ENCODE data around the gene GCFC2.
"Not testable (repeated sequence)": the region's sequence is repeated elsewhere in the genome, so short reads cannot be mapped to it uniquely, and the experiment has no call there.

The GCFC2 gene

GRCh38 chr2:75710577-75711253, at the start of gene GCFC2:
GCFC2 (minus strand) TSS chr2:75710915; CDS start chr2:75710855, 60 bp downstream.
- DNase-seq: peak; percentile 70 to 77

GRCh38 chr2:75752828-75753227, 42.1 kb upstream of the GCFC2 start:
- no peak for DNase-seq

- DNase-seq: no peak
Observed at GRCh38 chr2:75751824-75752468, 41.2 kb upstream of the GCFC2 start.

- no peak for DNase-seq
Observed at GRCh38 chr2:75751360-75751759, 40.6 kb upstream of the GCFC2 start.

- DNase-seq: no peak
Observed at GRCh38 chr2:75737961-75738360, 27.2 kb upstream of the GCFC2 start.

GRCh38 chr2:75736276-75736675, 25.6 kb upstream of the GCFC2 start:
- DNase-seq: no peak

- DNase-seq: no peak
Observed at GRCh38 chr2:75729861-75730260, 19.1 kb upstream of the GCFC2 start.

- DNase-seq: no peak
Observed at GRCh38 chr2:75728614-75729419, 18.1 kb upstream of the GCFC2 start.

GRCh38 chr2:75722687-75723086, 12.0 kb upstream of the GCFC2 start:
- DNase-seq: no peak

GRCh38 chr2:75720525-75720924, 9.8 kb upstream of the GCFC2 start:
- no peak for DNase-seq

GRCh38 chr2:75719616-75720015, 8.9 kb upstream of the GCFC2 start:
- no peak for DNase-seq

- DNase-seq: no peak
Observed at GRCh38 chr2:75716406-75716805, 5.7 kb upstream of the GCFC2 start.

GRCh38 chr2:75711590-75711989, 875 bp upstream of the GCFC2 start:
- DNase-seq: not testable (repeated sequence)

GRCh38 chr2:75710220-75710576, 517 bp downstream of the GCFC2 start:
- peak in 1 of 2 donors; percentile 22 for DNase-seq

GRCh38 chr2:75709297-75709696, 1.4 kb downstream of the GCFC2 start:
- DNase-seq: peak in 1 of 2 donors; percentile 4

- DNase-seq: no peak
Observed at GRCh38 chr2:75707901-75708300, 2.8 kb downstream of the GCFC2 start.

GRCh38 chr2:75705921-75706320, 4.8 kb downstream of the GCFC2 start:
- DNase-seq: peak in 1 of 2 donors; percentile 6

GRCh38 chr2:75703589-75704287, 7.0 kb downstream of the GCFC2 start:
- no peak for DNase-seq

GRCh38 chr2:75702593-75702992, 8.1 kb downstream of the GCFC2 start:
- no peak for DNase-seq

- DNase-seq: no peak
Observed at GRCh38 chr2:75698918-75699317, 11.8 kb downstream of the GCFC2 start.

- DNase-seq: no peak
Observed at GRCh38 chr2:75688196-75688595, 22.5 kb downstream of the GCFC2 start.

- not testable (repeated sequence) for DNase-seq
Observed at GRCh38 chr2:75683430-75683829, 27.3 kb downstream of the GCFC2 start.

- no peak for DNase-seq
Observed at GRCh38 chr2:75680402-75680801, 30.3 kb downstream of the GCFC2 start.
